ENCODE results near the gene TENM3. TPM values are rescaled to one million over a fixed set of nuclear protein-coding genes. Genes with fewer than 3 reads are reported as not detected.

TENM3 gene
- polyA plus RNA-seq, 1 of the 3 experiments (the other 2 are of a cell fraction) = 10.4 TPM

GRCh38 chr4:182429896-182430295 is 186.7 kb downstream of the TENM3 start:
- H3K4me1 ChIP-seq (ENCODE audit: control insufficient read depth in 1 of 2, insufficient read depth in 2 of 2, low read depth in 1 of 2, low read length in 1 of 2) = no peaks in the 10 kb centered on the region; a peak in 2 of 4 replicates
- no peaks in the 10 kb centered on the region for H3K9me2 ChIP-seq
- no peaks in the 10 kb centered on the region for H3K36me3 ChIP-seq (replicated peaks in 1 of 2; ENCODE audit: control insufficient read depth in 1 of 2, insufficient read depth in 2 of 2, low read length in 1 of 2)
- H3K9me3 ChIP-seq = no peaks in the 10 kb centered on the region
- POLR2A ChIA-PET = no interaction called here
- H3K27ac ChIP-seq (ENCODE audit: low read depth in 2 of 2, low read length in 1 of 2) = no peak overlapping the region
- no peak overlapping the region for H3K4me2 ChIP-seq
- CTCF ChIA-PET = no interaction called here
- TF ChIP-seq IRF3 (IDR thresholded peaks at IDR 0.05; ENCODE audit: low read depth, low read length) (no peak), MXI1 (IDR thresholded peaks at IDR 0.05; ENCODE audit: low read depth, low read length) (no peak), ELF1 (IDR thresholded peaks at IDR 0.05) (no peak), EZH2phosphoT487 (IDR thresholded peaks at IDR 0.05; ENCODE audit: borderline replicate concordance, low read depth) (no peak), JUND (IDR thresholded peaks at IDR 0.05) (no peak), TEAD4 (IDR thresholded peaks at IDR 0.05; ENCODE audit: borderline replicate concordance, insufficient read depth) (no peak), MEF2A (IDR thresholded peaks at IDR 0.05; ENCODE audit: borderline replicate concordance, low read depth) (no peak), ZBTB33 (IDR thresholded peaks at IDR 0.05; ENCODE audit: borderline replicate concordance, low read depth) (no peak)
- H3K27me3 ChIP-seq (ENCODE audit: insufficient read depth) = no peaks in the 10 kb centered on the region
- H3K4me3 ChIP-seq (ENCODE audit: low read depth in 2 of 2, low read length in 1 of 2) = no peak overlapping the region
- no peak for DNase-seq
- no peaks in the 10 kb centered on the region for H4K20me1 ChIP-seq (ENCODE audit: insufficient read depth)
- no peak overlapping the region for H2AFZ ChIP-seq (ENCODE audit: low read depth)
- no peaks in the 10 kb centered on the region for H3K79me2 ChIP-seq (ENCODE audit: insufficient read depth)
- no peak overlapping the region for H3K9ac ChIP-seq
- WGBS (ENCODE audit: low lambda C conversion rate) = 87% methylated on average over 8 of the region's 8 CpGs
- no peaks in the 10 kb centered on the region for H3F3A ChIP-seq (replicated peaks; ENCODE audit: insufficient read depth)

GRCh38 chr4:182432819-182433218 is 189.6 kb downstream of the TENM3 start:
- H2AFZ ChIP-seq (ENCODE audit: low read depth) = no peak overlapping the region
- no peak overlapping the region for H3K9ac ChIP-seq
- H3K4me1 ChIP-seq (ENCODE audit: control insufficient read depth in 1 of 2, insufficient read depth in 2 of 2, low read depth in 1 of 2, low read length in 1 of 2) = no peaks in the 10 kb centered on the region; a peak in 1 of 4 replicates
- no peaks in the 10 kb centered on the region for H3K79me2 ChIP-seq (ENCODE audit: insufficient read depth)
- H3F3A ChIP-seq (replicated peaks; ENCODE audit: insufficient read depth) = no peaks in the 10 kb centered on the region
- POLR2A ChIA-PET = no interaction called here
- H3K36me3 ChIP-seq (replicated peaks in 1 of 2; ENCODE audit: control insufficient read depth in 1 of 2, insufficient read depth in 2 of 2, low read length in 1 of 2) = no peaks in the 10 kb centered on the region
- DNase-seq = no peak
- H3K4me3 ChIP-seq (ENCODE audit: low read depth in 2 of 2, low read length in 1 of 2) = no peak overlapping the region
- no peak overlapping the region for H3K4me2 ChIP-seq
- CTCF ChIA-PET = no interaction called here
- no peak overlapping the region for H3K27ac ChIP-seq (ENCODE audit: low read depth in 2 of 2, low read length in 1 of 2)
- no peaks in the 10 kb centered on the region for H3K9me2 ChIP-seq
- WGBS (ENCODE audit: low lambda C conversion rate) = 73% methylated on average over 1 of the region's 1 CpG
- H3K27me3 ChIP-seq (ENCODE audit: insufficient read depth) = no peaks in the 10 kb centered on the region
- no peaks in the 10 kb centered on the region for H3K9me3 ChIP-seq
- no peaks in the 10 kb centered on the region for H4K20me1 ChIP-seq (ENCODE audit: insufficient read depth)
- TF ChIP-seq RAD21 (IDR thresholded peaks at IDR 0.05; ENCODE audit: low read length) = no peak
- TF ChIP-seq FOXJ3 (CRISPR knock-in tag; IDR thresholded peaks at IDR 0.05) = no peak
- no peak for TF ChIP-seq FOXM1 (IDR thresholded peaks at IDR 0.05; ENCODE audit: low read depth)
- no peak for TF ChIP-seq ELF1 (IDR thresholded peaks at IDR 0.05)
- no peak for TF ChIP-seq MXI1 (IDR thresholded peaks at IDR 0.05; ENCODE audit: low read depth, low read length)
- TF ChIP-seq USF1 (IDR thresholded peaks at IDR 0.05; ENCODE audit: borderline replicate concordance, low read depth) = no peak
- no peak for TF ChIP-seq FOSL2 (IDR thresholded peaks at IDR 0.05; ENCODE audit: borderline replicate concordance, low read depth)
- TF ChIP-seq REST (IDR thresholded peaks at IDR 0.05; ENCODE audit: low read depth, low read length) = no peak
- TF ChIP-seq IRF3 (IDR thresholded peaks at IDR 0.05; ENCODE audit: low read depth, low read length) = no peak
- TF ChIP-seq RCOR1 (IDR thresholded peaks at IDR 0.05; ENCODE audit: low read length) = no peak
- no peak for TF ChIP-seq YY1 (IDR thresholded peaks at IDR 0.05; ENCODE audit: low read depth)
- no peak for TF ChIP-seq TCF12 (IDR thresholded peaks at IDR 0.05)
- TF ChIP-seq RFX5 (IDR thresholded peaks at IDR 0.05; ENCODE audit: low read length) = no peak
- TF ChIP-seq RXRA (IDR thresholded peaks at IDR 0.05; ENCODE audit: borderline replicate concordance, low read depth) = no peak
- no peak for TF ChIP-seq TEAD4 (IDR thresholded peaks at IDR 0.05; ENCODE audit: borderline replicate concordance, insufficient read depth)
- no peak for TF ChIP-seq NRF1 (IDR thresholded peaks at IDR 0.05; ENCODE audit: low read depth, low read length)
- no peak for TF ChIP-seq EZH2phosphoT487 (IDR thresholded peaks at IDR 0.05; ENCODE audit: borderline replicate concordance, low read depth)
- no peak for TF ChIP-seq JUND (IDR thresholded peaks at IDR 0.05)
